NOMO-1 treated with dmso at 0.1 percent for 144 hours (cell line): ENCODE data around the gene GPR137B.

Experiments used
- DNase-seq: peaks from one replicate; lab custom pipeline; 2025; ENCODE audit not compliant: unreplicated experiment; lab: John Stamatoyannopoulos, UW

Gene GPR137B

DNA sequence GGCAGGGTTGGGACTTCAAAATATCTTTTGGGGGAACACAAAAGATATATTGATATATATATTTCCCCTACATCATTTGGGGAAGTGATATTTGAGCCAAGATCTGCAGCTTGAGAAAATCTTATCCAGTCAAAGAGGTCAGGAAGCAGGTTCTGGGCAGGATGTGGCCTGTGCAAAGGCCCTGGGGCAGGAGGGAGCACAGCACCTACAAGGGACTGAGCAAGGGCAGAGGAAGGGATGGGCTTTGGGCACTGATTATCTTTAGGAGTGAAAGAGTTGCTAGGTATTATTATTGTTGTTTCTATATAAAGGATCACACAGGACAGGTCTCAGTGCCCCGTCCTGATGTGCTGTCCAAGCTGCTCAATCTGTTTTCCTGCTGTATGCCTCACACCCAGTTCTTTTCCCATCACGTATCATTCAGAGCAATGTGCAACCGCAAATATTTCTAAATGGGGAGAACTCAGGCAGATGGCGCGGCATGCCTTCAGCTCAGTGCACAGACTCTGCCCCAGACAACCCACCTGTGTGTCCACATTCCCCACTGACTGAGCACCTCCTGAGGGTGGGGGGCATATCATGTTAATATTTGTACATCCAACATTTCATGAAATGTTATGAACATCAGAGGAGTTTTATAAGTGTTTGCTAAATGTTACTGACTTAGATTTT is 28.1 kb upstream of the GPR137B start:
- DNase-seq = no peak

- no peak for DNase-seq
These were observed 24.6 kb upstream of the GPR137B start for GRCh38 chr1:236117710-236118109.

DNA sequence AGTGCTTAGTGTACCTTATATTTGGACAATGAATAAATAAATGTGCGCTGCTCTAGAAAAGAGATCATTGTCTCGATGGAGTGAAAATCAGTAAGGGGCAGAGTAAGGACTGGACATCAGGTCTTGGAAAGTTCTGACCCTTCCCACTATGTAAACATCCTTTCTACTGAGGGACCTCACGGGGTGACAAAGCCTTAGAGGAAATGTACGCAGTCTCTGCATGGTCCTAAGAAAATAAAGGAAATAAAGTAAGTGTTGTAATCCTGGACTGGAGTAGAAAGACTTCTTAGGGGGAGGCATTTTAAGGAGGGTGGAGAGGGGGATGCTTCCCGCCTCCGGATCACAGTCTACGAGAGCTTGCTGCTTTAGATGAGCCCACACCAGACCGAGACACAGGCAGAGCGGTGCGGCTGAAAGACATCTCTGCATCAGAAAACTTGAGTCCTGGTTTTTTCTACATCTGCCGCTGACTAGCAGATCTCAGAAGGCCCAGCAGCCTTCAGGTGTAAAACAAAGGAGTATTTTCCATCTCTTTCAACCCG is 22.3 kb upstream of the GPR137B start:
- no peak for DNase-seq

DNA sequence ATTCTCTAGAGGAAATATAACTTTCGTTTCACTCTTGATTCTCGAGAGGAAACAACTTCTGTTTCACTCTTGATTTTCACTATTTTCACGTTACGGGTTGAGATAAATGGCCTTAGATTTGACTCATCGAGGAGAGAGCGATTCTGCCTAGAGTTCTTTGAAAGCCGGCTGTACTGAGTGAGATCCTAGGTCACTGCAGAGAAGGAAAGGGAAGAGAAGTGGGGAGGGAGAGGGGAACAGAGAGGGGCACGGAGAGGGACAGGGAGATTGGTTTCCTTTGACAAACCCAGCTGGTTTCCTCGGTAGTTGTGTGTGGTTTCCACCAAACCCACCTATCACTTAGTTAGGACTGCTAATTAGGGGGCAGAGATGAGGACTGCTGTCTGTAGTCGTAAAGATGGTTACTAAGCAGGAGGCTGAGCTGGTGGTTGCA is 21.6 kb upstream of the GPR137B start:
- DNase-seq = no peak

DNA sequence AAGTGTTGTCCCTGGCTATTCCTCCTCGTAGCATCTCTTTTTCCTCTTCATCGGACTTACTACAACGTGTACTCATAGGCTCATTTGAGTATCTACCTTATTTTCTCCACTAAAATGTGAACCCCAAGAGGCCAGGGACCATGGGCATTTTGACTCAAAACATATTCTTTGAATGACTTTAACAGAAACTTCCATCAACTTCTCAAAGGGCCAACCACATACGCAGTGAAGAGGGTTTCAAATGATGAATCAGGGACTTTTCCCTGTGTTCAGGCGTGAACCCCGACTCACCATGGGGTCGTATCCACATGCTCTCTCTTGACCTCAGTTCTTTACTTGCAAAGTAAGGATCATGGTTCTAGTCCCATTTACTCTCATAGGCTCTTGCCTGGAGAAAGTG is 20.2 kb upstream of the GPR137B start:
- no peak for DNase-seq

DNA sequence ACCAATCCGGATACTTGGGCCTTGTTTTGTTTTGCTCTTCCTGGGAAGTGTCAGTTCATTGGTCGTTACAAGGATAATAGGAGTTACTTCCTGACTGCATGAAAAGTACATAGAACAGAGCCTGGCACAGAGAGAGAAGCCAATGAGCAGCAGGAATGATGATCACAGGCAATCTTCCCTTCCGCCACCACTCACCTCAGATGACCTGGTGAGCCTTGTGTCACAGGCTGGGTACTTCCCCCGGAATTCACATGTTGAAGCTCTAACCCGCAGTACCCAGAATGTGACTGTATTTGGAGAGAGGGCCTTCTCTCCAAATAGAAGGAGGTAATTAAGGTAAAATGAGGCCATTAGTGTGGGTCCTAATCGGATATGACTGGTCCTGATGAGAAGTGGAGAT is 18.8 kb upstream of the GPR137B start:
- no peak for DNase-seq

DNA sequence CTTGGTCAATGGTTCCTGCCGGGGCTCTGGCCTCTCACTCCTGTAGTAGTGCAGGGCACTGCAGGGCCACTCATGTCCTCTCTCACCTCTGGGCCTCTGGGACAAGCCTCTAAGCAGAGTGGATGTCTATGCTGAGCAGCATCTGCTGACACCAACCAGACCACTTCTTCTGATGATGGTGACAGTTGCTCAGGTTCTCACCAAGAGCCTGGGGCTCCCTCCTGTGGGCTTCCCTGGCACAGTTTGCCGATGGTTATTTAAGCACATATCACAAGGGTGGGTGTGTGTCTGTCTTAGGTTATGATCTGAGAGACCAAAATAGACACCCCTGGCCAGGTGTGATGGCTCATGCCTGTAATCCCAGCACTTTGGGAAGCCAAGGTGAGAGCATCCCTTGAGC is 17.4 kb upstream of the GPR137B start:
- DNase-seq = no peak

DNA sequence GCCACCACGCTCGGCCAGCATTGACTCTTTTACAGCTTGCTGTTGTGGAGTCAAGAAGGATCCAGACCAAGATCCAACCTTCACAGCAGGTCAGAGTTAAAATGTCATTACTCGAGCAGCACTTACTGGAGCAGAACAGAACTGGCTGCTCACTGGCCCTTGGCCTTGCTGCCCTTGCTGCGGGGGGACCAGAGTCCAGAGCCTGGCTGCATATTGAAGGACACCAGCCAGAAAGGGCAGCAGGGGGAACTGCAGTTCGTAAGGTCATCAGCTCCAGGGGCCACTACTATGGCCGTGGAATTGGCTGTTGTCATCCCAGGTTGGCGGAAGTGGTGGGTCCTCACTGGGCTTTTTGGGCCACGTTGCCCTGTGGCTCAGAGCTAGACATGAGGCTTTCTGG is 15.3 kb upstream of the GPR137B start:
- no peak for DNase-seq

- no peak for DNase-seq
These were observed 13.6 kb upstream of the GPR137B start for GRCh38 chr1:236128646-236129178.

GRCh38 chr1:236129306-236129705 is 13.0 kb upstream of the GPR137B start:
- DNase-seq = no peak

- DNase-seq = no peak
These were observed 12.0 kb upstream of the GPR137B start for GRCh38 chr1:236130372-236130771.

DNA sequence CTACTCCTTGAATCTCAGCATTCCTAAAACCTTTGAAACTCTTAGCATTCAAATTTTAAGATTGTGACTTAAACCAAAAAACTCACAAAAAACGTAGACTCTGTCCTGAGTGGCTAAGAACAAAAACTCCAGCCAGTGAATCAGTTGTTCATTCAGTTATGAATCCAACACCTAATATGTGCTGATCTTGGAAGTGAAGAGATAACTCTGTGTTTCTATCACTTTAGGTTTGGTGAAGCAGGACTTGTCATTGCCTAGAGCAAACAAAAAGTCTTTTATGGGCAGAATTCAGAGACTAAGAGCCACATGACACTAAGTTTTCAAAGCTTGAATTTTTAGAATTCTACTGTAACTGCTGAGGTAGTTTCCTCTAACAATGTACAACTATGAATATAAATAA is 10.4 kb upstream of the GPR137B start:
- no peak for DNase-seq

DNA sequence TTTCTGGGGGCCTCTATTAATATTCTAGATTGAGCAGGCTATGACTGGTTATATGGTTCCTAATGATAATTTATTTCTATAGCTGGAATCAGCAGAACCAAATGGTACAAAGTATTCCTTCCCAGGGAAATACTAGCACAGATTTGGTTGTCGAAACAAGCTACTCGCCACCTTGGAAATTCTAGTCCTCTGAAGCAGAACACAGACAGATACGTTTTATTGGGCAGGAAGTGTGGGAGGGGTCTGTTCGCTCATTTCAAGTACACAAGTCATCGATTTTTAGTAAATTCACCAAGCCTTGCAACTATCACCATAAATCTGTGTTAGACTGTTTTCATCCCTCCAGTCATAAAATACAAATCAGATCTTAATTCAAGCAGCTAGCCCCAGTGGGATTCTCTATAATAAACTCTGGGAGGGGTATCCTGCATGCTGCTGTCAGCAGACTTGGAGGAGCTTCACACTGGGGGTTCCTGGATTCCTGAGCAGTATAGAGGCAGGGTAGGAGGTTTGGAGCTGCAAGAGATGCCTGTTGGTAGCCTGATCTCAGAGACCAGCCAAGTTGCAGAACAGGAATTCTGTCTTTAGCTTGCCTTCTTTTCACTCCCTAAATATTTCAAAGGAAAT is 9.8 kb upstream of the GPR137B start:
- DNase-seq = no peak

- DNase-seq = no peak
These were observed 9.0 kb upstream of the GPR137B start for GRCh38 chr1:236133339-236133738.

GRCh38 chr1:236133802-236134201 is 8.5 kb upstream of the GPR137B start:
- no peak for DNase-seq

GRCh38 chr1:236137285-236137852 is 5.0 kb upstream of the GPR137B start:
- DNase-seq = no peak

- DNase-seq = no peak
These were observed 2.8 kb upstream of the GPR137B start for GRCh38 chr1:236139495-236139894.

- no peak for DNase-seq
These were observed 1.5 kb upstream of the GPR137B start for GRCh38 chr1:236140705-236141446.

DNA sequence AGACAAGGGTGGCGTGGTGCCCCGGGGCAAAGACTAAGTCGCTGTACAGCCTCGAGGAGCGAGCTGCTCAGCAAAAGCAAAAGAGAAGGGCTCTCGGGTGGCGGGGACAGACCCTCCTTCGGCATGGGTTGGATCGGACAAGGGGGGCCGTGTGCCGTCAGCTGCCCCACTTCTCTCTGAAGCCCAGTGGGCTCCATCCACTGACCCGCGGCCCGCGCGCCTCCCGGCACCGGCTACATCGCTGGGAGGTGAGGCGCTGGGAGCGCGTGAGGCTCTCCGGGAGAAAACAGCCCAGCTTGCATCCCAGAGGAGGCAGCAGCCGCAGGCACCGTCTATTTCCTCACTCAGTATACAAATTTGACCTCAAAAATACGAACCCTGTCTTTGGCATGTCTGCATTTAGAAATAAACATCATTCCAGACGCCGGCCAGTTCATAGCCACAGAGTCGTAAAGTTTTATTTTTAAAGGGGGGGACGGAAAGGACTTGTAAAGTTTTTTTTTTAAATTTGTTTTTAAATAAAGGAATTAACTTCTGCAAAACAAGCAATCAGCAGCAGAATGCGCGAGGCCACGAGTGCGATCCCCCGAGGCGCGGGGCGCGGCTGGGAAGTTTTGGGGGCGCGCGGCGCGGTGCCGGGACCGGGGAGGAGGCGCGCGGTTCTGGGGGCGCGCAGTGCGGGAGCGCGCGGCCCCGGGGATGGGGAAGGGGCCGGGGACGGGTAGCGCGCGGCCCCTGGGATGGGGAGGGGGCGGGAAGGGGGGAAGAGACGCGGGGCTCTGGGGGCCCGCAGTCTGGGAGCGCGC is 689 bp upstream of the GPR137B start:
- no peak for DNase-seq

GRCh38 chr1:236143104-236143948 is 987 bp downstream of the GPR137B start:
- peak; percentile 44 for DNase-seq
